HEK293 (cell line): ENCODE results near the gene FERMT3.

ENCODE experiments used
- CTCF ChIA-PET: fragments of 350-600 bp; formaldehyde crosslinking; extraction: SDS; loops from one replicate; lab custom pipeline; 2021; ENCODE audit warnings: antibody characterized with exemption; lab: Yijun Ruan, JAX
- POLR2A ChIA-PET: fragments of 300-600 bp; formaldehyde crosslinking; extraction: SDS; loops from one replicate; lab custom pipeline; 2020; ENCODE audit warnings: antibody characterized with exemption, inconsistent platforms; lab: Yijun Ruan, JAX
- H3K27ac ChIP-seq: fragments of 200-500 bp; sonication (Bioruptor generic); 2 replicates; pipeline ENCODE4 v1.5.1; 2014; ENCODE audit warnings: low read depth, low read length, control low read depth, inconsistent platforms; ENCODE audit errors: extremely low read depth
- H3K36me3 ChIP-seq, 2 experiments: fragments of 200-500 bp in 1 of 2; sonication (Bioruptor generic) in 1 of 2; 1 replicate in 1 of 2; 2 replicates in 1 of 2; pipeline ENCODE4 v1.5.1; 2014 to 2017; ENCODE audit warnings: inconsistent platforms in 2 of 2, low read length in 2 of 2; ENCODE audit not compliant: control insufficient read depth in 2 of 2, insufficient read depth in 1 of 2
- H3K4me1 ChIP-seq: fragments of 200-500 bp; sonication (Bioruptor generic); 2 replicates; pipeline ENCODE4 v1.5.1; 2014; ENCODE audit warnings: mild to moderate bottlenecking, low read length, inconsistent platforms; ENCODE audit not compliant: control insufficient read depth, insufficient read depth
- H3K4me3 ChIP-seq: 2 replicates; pipeline ENCODE4 v1.5.1; 2011; ENCODE audit warnings: low read depth, mild to moderate bottlenecking, control low read depth, low read length, moderate library complexity
- H3K9me3 ChIP-seq: fragments of 200-500 bp; sonication (Bioruptor generic); 2 replicates; pipeline ENCODE4 v1.5.1; 2014; ENCODE audit warnings: low read depth, low read length, inconsistent platforms; ENCODE audit not compliant: control insufficient read depth, insufficient read depth
- GLIS1 ChIP-seq: fragments of 450-650 bp; formaldehyde crosslinking; IDR thresholded peaks from 2 replicates; pipeline ENCODE4 v1.5.1; 2016; ENCODE audit warnings: missing biosample characterization, missing genetic modification characterization
- GLIS2 ChIP-seq: fragments of 450-650 bp; formaldehyde crosslinking; IDR thresholded peaks from 2 replicates; pipeline ENCODE4 v1.5.1; 2016; ENCODE audit warnings: missing biosample characterization, missing genetic modification characterization
- HOXD13 ChIP-seq: sonication (generic); formaldehyde crosslinking; IDR thresholded peaks from 2 replicates; pipeline ENCODE4 v1.8.0; 2022; ENCODE audit warnings: missing genetic modification reagents, borderline replicate concordance
- KLF16 ChIP-seq: fragments of 450-650 bp; formaldehyde crosslinking; IDR thresholded peaks from 2 replicates; pipeline ENCODE4 v1.5.1; 2017; ENCODE audit warnings: missing biosample characterization, missing genetic modification characterization
- SP2 ChIP-seq: fragments of 450-650 bp; formaldehyde crosslinking; IDR thresholded peaks from 2 replicates; pipeline ENCODE4 v1.5.1; 2016; ENCODE audit warnings: missing biosample characterization, missing genetic modification characterization
- ZFHX2 ChIP-seq: fragments of 450-650 bp; formaldehyde crosslinking; conservative IDR thresholded peaks from 2 replicates; pipeline ENCODE4 v1.5.1; 2016; ENCODE audit warnings: missing biosample characterization, missing genetic modification characterization
- ZIC2 ChIP-seq: fragments of 450-650 bp; formaldehyde crosslinking; IDR thresholded peaks from 2 replicates; pipeline ENCODE4 v1.5.1; 2016; ENCODE audit warnings: missing biosample characterization, missing genetic modification characterization
- ZNF132 ChIP-seq: fragments of 450-650 bp; formaldehyde crosslinking; IDR thresholded peaks from 2 replicates; pipeline ENCODE4 v1.5.1; 2017; ENCODE audit warnings: missing biosample characterization, missing genetic modification characterization, borderline replicate concordance
- ZNF184 ChIP-seq: fragments of 450-650 bp; IDR thresholded peaks from 2 replicates; pipeline ENCODE4 v1.5.1; 2018; ENCODE audit warnings: missing biosample characterization, mild to moderate bottlenecking, missing genetic modification characterization
- ZNF221 ChIP-seq: fragments of 450-650 bp; formaldehyde crosslinking; IDR thresholded peaks from 2 replicates; pipeline ENCODE4 v1.5.1; 2017; ENCODE audit warnings: missing biosample characterization, missing genetic modification characterization, borderline replicate concordance
- ZNF266 ChIP-seq: fragments of 450-650 bp; formaldehyde crosslinking; IDR thresholded peaks from 2 replicates; pipeline ENCODE4 v1.5.1; 2016; ENCODE audit warnings: missing biosample characterization, missing genetic modification characterization, low read depth
- ZNF354C ChIP-seq: fragments of 450-650 bp; formaldehyde crosslinking; IDR thresholded peaks from 2 replicates; pipeline ENCODE4 v1.5.1; 2016; ENCODE audit warnings: missing biosample characterization, missing genetic modification characterization, low read depth, borderline replicate concordance
- ZNF473 ChIP-seq: fragments of 450-650 bp; formaldehyde crosslinking; IDR thresholded peaks from 2 replicates; pipeline ENCODE4 v1.5.1; 2017; ENCODE audit warnings: missing biosample characterization, missing genetic modification characterization
- ZNF521 ChIP-seq: fragments of 450-650 bp; formaldehyde crosslinking; IDR thresholded peaks from 2 replicates; pipeline ENCODE4 v1.5.1; 2017; ENCODE audit warnings: missing biosample characterization, mild to moderate bottlenecking, missing genetic modification characterization
- ZXDB ChIP-seq: fragments of 450-650 bp; formaldehyde crosslinking; IDR thresholded peaks from 2 replicates; pipeline ENCODE4 v1.5.1; 2016; ENCODE audit warnings: missing biosample characterization, missing genetic modification characterization
- TF ChIP-seq, protein P1 (sequence below): fragments of 450-650 bp; formaldehyde crosslinking; IDR thresholded peaks from 2 replicates; pipeline ENCODE4 v1.5.1; 2016; ENCODE audit warnings: missing biosample characterization, missing genetic modification characterization, low read depth
- TF ChIP-seq, protein P2 (sequence below): fragments of 450-650 bp; formaldehyde crosslinking; IDR thresholded peaks from 2 replicates; pipeline ENCODE4 v1.5.1; 2017; ENCODE audit warnings: missing biosample characterization, missing genetic modification characterization
- TF ChIP-seq, protein P3 (sequence below): fragments of 450-650 bp; formaldehyde crosslinking; IDR thresholded peaks from 2 replicates; pipeline ENCODE4 v1.5.1; 2017; ENCODE audit warnings: missing biosample characterization, missing genetic modification characterization
- TF ChIP-seq, protein P4 (sequence below): fragments of 450-650 bp; formaldehyde crosslinking; IDR thresholded peaks from 2 replicates; pipeline ENCODE4 v1.5.1; 2016; ENCODE audit warnings: missing biosample characterization, missing genetic modification characterization
- TF ChIP-seq, protein P5 (sequence below): fragments of 450-650 bp; formaldehyde crosslinking; IDR thresholded peaks from 2 replicates; pipeline ENCODE4 v1.5.1; 2016; ENCODE audit warnings: missing biosample characterization, missing genetic modification characterization
- TF ChIP-seq, protein P6 (sequence below): fragments of 450-650 bp; formaldehyde crosslinking; IDR thresholded peaks from 2 replicates; pipeline ENCODE4 v1.5.1; 2016; ENCODE audit warnings: missing biosample characterization, missing genetic modification characterization

FERMT3 gene

DNA sequence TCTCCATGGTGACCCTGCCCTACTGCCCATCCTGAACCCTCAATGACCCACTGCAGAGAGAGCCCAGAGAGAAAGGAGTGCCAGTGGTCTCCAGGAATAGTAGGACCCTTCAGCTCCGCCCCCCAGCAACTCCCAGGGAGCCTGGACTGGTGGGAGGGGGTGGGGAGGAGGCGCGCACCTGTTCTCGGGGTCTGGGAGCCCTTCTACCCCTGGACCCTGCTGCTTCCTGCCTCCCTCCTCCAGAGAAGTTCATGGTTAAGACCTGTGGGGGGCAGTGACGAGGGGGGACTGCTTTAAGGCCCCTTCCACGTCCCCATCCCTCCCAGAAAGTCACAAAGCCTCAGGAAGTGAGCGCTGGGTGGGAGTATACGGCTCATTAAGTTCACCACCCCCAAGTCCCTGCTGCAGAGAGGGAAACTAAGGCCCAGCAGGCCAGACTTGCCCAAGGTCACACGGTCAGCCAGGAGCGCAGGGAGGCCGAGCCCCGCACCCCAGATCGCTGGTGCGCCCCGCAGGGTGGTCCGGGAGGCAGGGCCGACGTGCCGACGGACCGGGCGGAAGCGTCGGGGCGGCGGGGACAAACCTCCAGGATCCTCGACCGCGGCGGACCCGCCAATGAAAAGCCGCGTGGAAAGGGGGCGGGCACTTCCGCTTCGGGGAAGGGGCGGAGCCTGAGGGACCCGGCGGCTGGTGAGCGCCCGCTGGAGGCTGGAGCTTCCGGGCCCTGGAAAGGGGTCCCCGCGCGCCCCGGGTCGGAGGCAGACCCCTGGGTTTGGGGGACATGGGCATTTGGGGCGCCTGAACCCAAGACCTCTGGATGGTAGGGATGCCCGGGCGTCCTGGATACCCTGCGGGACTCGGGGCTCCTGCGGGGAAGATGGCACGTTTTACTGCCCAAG lies 19.3 kb downstream of the FERMT3 start, which contains the start of the genes NUDT22 and TRPT1:
Gene NUDT22 (plus strand): TSS at position 667 of the 899 bp plus-strand sequence. CDS start 379 bp downstream, outside the sequence.
Gene TRPT1 (minus strand): TSS at position 579 of the 899 bp plus-strand sequence. CDS start 326 bp downstream, at position 253.
- peaks cover 3% of the 10 kb centered on the region; the same call in 1 of the 2 replicates for H3K4me1 ChIP-seq
- CTCF ChIA-PET, result interaction anchor here (0.5 to 1.9 kb wide), 5 partner anchors 21 to 44 kb away, joined by 3 to 10 read pairs (median 4); no protein-coding TSS in a partner anchor
- H3K36me3 ChIP-seq, result peaks cover 0 to 21% of the 10 kb centered on the region in 2 experiments; a peak in 1 of 3 replicates
- peak within 1 kb of the TSS; percentile 52; the same call in 1 of the 2 replicates for H3K27ac ChIP-seq
- H3K4me3 ChIP-seq, result peak within 1 kb of the TSS; percentile 77
- POLR2A ChIA-PET, result interaction anchor here (0.7 to 3.5 kb wide), 20 partner anchors 9 to 553 kb away, joined by 3 to 29 read pairs (median 5); partner anchors contain the start of genes ESRRA, FKBP2, PLCB3 and PPP1R14B
- no peaks in the 10 kb centered on the region for H3K9me3 ChIP-seq
- TF ChIP-seq, protein P1, sequence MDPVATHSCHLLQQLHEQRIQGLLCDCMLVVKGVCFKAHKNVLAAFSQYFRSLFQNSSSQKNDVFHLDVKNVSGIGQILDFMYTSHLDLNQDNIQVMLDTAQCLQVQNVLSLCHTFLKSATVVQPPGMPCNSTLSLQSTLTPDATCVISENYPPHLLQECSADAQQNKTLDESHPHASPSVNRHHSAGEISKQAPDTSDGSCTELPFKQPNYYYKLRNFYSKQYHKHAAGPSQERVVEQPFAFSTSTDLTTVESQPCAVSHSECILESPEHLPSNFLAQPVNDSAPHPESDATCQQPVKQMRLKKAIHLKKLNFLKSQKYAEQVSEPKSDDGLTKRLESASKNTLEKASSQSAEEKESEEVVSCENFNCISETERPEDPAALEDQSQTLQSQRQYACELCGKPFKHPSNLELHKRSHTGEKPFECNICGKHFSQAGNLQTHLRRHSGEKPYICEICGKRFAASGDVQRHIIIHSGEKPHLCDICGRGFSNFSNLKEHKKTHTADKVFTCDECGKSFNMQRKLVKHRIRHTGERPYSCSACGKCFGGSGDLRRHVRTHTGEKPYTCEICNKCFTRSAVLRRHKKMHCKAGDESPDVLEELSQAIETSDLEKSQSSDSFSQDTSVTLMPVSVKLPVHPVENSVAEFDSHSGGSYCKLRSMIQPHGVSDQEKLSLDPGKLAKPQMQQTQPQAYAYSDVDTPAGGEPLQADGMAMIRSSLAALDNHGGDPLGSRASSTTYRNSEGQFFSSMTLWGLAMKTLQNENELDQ (tag by site-specific recombination), result no peak
- TF ChIP-seq GLIS1 (tag by site-specific recombination), result peak; percentile 4; the same call in 1 of the 2 replicates
- TF ChIP-seq ZNF184 (tag by site-specific recombination), result no peak
- peak; percentile 45; the same call in 1 of the 2 replicates for TF ChIP-seq GLIS2 (tag by site-specific recombination)
- TF ChIP-seq ZNF132 (tag by site-specific recombination), result no peak
- peak; percentile 73 for TF ChIP-seq ZXDB
- peak; percentile 35; the same call in 1 of the 2 replicates for TF ChIP-seq ZIC2 (tag by site-specific recombination)
- TF ChIP-seq, protein P2, sequence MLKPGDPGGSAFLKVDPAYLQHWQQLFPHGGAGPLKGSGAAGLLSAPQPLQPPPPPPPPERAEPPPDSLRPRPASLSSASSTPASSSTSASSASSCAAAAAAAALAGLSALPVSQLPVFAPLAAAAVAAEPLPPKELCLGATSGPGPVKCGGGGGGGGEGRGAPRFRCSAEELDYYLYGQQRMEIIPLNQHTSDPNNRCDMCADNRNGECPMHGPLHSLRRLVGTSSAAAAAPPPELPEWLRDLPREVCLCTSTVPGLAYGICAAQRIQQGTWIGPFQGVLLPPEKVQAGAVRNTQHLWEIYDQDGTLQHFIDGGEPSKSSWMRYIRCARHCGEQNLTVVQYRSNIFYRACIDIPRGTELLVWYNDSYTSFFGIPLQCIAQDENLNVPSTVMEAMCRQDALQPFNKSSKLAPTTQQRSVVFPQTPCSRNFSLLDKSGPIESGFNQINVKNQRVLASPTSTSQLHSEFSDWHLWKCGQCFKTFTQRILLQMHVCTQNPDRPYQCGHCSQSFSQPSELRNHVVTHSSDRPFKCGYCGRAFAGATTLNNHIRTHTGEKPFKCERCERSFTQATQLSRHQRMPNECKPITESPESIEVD (tag by site-specific recombination), result no peak
- TF ChIP-seq ZNF521, result no peak
- TF ChIP-seq, protein P3, sequence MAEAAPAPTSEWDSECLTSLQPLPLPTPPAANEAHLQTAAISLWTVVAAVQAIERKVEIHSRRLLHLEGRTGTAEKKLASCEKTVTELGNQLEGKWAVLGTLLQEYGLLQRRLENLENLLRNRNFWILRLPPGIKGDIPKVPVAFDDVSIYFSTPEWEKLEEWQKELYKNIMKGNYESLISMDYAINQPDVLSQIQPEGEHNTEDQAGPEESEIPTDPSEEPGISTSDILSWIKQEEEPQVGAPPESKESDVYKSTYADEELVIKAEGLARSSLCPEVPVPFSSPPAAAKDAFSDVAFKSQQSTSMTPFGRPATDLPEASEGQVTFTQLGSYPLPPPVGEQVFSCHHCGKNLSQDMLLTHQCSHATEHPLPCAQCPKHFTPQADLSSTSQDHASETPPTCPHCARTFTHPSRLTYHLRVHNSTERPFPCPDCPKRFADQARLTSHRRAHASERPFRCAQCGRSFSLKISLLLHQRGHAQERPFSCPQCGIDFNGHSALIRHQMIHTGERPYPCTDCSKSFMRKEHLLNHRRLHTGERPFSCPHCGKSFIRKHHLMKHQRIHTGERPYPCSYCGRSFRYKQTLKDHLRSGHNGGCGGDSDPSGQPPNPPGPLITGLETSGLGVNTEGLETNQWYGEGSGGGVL (tag by site-specific recombination), result peak; percentile 77
- TF ChIP-seq, protein P4, sequence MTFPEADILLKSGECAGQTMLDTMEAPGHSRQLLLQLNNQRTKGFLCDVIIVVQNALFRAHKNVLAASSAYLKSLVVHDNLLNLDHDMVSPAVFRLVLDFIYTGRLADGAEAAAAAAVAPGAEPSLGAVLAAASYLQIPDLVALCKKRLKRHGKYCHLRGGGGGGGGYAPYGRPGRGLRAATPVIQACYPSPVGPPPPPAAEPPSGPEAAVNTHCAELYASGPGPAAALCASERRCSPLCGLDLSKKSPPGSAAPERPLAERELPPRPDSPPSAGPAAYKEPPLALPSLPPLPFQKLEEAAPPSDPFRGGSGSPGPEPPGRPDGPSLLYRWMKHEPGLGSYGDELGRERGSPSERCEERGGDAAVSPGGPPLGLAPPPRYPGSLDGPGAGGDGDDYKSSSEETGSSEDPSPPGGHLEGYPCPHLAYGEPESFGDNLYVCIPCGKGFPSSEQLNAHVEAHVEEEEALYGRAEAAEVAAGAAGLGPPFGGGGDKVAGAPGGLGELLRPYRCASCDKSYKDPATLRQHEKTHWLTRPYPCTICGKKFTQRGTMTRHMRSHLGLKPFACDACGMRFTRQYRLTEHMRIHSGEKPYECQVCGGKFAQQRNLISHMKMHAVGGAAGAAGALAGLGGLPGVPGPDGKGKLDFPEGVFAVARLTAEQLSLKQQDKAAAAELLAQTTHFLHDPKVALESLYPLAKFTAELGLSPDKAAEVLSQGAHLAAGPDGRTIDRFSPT (tag by site-specific recombination), result peak; percentile 70; the same call in 1 of the 2 replicates
- TF ChIP-seq ZNF473, result no peak
- TF ChIP-seq, protein P5, sequence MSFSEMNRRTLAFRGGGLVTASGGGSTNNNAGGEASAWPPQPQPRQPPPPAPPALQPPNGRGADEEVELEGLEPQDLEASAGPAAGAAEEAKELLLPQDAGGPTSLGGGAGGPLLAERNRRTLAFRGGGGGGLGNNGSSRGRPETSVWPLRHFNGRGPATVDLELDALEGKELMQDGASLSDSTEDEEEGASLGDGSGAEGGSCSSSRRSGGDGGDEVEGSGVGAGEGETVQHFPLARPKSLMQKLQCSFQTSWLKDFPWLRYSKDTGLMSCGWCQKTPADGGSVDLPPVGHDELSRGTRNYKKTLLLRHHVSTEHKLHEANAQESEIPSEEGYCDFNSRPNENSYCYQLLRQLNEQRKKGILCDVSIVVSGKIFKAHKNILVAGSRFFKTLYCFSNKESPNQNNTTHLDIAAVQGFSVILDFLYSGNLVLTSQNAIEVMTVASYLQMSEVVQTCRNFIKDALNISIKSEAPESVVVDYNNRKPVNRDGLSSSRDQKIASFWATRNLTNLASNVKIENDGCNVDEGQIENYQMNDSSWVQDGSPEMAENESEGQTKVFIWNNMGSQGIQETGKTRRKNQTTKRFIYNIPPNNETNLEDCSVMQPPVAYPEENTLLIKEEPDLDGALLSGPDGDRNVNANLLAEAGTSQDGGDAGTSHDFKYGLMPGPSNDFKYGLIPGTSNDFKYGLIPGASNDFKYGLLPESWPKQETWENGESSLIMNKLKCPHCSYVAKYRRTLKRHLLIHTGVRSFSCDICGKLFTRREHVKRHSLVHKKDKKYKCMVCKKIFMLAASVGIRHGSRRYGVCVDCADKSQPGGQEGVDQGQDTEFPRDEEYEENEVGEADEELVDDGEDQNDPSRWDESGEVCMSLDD (tag by site-specific recombination), result 0 out of 2 replicates have a peak, but pooled peaks have one; percentile 19
- TF ChIP-seq ZFHX2 (tag by site-specific recombination), result peak; percentile 54; the same call in 1 of the 2 replicates
- TF ChIP-seq ZNF221, result no peak
- TF ChIP-seq HOXD13 (CRISPR knock-in tag), result no peak
- no peak for TF ChIP-seq KLF16 (tag by site-specific recombination)
- peak; percentile 88 for TF ChIP-seq SP2 (tag by site-specific recombination)
- TF ChIP-seq, protein P6, sequence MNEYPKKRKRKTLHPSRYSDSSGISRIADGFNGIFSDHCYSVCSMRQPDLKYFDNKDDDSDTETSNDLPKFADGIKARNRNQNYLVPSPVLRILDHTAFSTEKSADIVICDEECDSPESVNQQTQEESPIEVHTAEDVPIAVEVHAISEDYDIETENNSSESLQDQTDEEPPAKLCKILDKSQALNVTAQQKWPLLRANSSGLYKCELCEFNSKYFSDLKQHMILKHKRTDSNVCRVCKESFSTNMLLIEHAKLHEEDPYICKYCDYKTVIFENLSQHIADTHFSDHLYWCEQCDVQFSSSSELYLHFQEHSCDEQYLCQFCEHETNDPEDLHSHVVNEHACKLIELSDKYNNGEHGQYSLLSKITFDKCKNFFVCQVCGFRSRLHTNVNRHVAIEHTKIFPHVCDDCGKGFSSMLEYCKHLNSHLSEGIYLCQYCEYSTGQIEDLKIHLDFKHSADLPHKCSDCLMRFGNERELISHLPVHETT (tag by site-specific recombination), result no peak
- TF ChIP-seq ZNF266 (tag by site-specific recombination), result no peak
- no peak for TF ChIP-seq ZNF354C (tag by site-specific recombination)
